Measurements from ENCODE around the gene UST.
A peak's percentile ranks its signal among the peaks of the same experiment; 100 is the strongest.

Gene UST

DNA sequence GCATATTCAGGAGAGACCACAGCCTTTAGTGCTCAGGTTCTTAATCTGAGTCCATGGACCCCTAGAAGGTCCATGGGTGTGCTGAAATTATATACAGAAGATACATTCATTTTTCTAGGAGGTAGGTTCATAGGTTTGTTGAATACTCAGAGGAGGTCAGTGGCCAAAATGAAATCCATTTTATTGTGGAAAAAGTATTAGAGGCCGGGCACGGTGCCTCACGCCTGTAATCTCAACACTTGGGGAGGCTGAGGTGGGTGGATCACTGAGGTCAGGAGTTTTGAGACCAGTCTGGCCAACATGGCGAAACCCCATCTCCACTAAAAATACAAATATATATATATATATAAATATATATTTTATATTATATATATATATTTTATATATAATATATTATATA lies 9.0 kb upstream of the UST start:
- no peaks in the 10 kb centered on the region for H3K36me3 ChIP-seq (replicated peaks)
- no peak for DNase-seq
- no peaks in the 10 kb centered on the region for H3K27me3 ChIP-seq (replicated peaks)
- no peak for TF ChIP-seq CTCF (IDR thresholded peaks at IDR 0.05; ENCODE audit: low read depth, low read length, missing control alignments)
- H3K27ac ChIP-seq: no peak overlapping the region
- in situ Hi-C loops (cut with HindIII; ENCODE audit: low pct_ligation_motif_present, low sequenced_read_pairs): no loop called here
- no peak overlapping the region for H3K4me3 ChIP-seq (ENCODE audit: low read depth, low read length)

DNA sequence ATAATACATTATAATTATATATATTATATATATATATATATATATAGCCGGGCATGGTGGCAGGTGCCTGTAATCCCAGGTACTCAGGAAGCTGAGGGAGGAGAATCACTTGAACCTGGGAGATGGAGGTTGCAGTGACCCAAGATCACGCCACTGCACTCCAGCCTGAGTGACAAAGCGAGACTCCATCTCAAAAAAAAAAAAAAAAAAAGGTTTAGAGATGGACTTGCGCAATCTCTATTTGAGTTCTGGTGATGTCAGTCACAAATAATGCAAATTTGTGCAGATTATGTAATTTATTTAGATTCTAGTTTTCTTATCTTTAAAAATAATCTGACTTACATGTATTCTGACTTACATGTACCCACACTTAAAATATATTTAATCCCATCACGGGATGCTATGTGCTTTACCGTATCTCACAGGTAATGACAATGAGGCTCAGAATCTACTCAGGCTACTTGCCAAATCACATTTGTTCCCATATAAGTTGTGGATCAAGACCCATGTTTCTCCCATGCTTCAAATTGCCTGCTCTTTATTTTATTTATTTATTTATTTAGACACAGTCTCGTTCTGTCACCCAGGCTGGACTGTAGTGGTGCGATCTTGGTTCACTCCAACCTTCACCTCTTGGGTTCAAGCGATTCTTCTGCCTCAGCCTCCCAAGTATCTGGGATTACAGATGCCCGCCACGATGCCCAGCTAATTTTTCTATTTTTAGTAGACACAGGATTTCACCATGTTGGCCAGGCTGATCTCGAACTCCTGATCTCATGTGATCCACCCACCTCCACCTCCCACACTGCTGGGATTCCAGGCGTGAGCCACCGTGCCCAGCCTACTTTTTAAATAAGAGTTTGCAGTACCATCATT lies 7.6 kb upstream of the UST start:
- no peak for DNase-seq
- no peak overlapping the region for H3K4me3 ChIP-seq (ENCODE audit: low read depth, low read length)
- H3K27ac ChIP-seq: no peak overlapping the region
- in situ Hi-C loops (cut with HindIII; ENCODE audit: low pct_ligation_motif_present, low sequenced_read_pairs): no loop called here
- no peaks in the 10 kb centered on the region for H3K36me3 ChIP-seq (replicated peaks)
- no peaks in the 10 kb centered on the region for H3K27me3 ChIP-seq (replicated peaks)
- no peak for TF ChIP-seq CTCF (IDR thresholded peaks at IDR 0.05; ENCODE audit: low read depth, low read length, missing control alignments)

DNA sequence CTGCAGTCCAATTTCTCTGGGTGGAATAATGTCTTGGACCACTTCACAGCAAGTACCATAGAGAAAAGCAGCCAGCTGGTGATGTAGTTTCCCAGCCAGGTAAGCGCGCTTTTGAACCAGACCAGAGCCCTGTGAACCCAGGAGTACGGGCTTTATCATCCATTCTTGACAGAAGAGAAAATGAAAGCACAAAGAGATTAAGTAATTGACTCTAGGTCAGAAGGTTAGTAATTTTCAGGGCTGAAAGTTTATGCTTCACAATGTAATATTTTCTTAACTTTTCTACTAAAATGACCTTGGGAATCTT lies 7.1 kb upstream of the UST start:
- H3K36me3 ChIP-seq (replicated peaks): no peaks in the 10 kb centered on the region
- H3K4me3 ChIP-seq (ENCODE audit: low read depth, low read length): no peak overlapping the region
- DNase-seq: no peak
- no peak for TF ChIP-seq CTCF (IDR thresholded peaks at IDR 0.05; ENCODE audit: low read depth, low read length, missing control alignments)
- H3K27me3 ChIP-seq (replicated peaks): no peaks in the 10 kb centered on the region
- in situ Hi-C loops (cut with HindIII; ENCODE audit: low pct_ligation_motif_present, low sequenced_read_pairs): no loop called here
- no peak overlapping the region for H3K27ac ChIP-seq

GRCh38 chr6:148743476-148743875 lies 3.4 kb upstream of the UST start:
- Histone ChIP-seq H3K27ac (no peak overlapping the region), H3K36me3 (replicated peaks) (no peaks in the 10 kb centered on the region), H3K27me3 (replicated peaks) (no peaks in the 10 kb centered on the region), H3K4me3 (ENCODE audit: low read depth, low read length) (no peak overlapping the region)
- no peak for TF ChIP-seq CTCF (IDR thresholded peaks at IDR 0.05; ENCODE audit: low read depth, low read length, missing control alignments)
- no peak for DNase-seq
- in situ Hi-C loops (cut with HindIII; ENCODE audit: low pct_ligation_motif_present, low sequenced_read_pairs): no loop called here

DNA sequence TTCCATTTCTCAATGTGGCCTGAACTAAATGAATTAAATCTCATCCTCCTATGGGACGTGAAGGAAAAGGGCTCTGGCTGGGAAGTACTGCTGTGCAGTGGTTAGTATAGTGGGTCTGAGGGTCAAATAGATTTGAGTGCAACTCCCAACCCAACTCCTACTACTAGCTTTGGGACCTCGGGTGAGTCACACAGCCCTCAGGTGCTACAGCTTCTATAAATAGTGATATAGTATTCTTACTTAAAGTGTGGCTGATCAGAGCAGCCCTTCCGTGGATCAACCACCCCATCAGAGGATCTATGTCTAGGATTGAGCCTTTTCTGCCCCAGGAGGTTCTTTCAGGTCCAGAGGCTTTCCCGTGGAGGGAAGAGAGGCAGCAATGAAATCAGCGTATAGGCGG lies 904 bp upstream of the UST start:
- Histone ChIP-seq H3K36me3 (replicated peaks) (no peaks in the 10 kb centered on the region), H3K4me3 (ENCODE audit: low read depth, low read length) (peak overlapping the region; percentile 70), H3K27me3 (replicated peaks) (no peaks in the 10 kb centered on the region), H3K27ac (no peak overlapping the region)
- TF ChIP-seq CTCF (IDR thresholded peaks at IDR 0.05; ENCODE audit: low read depth, low read length, missing control alignments): no peak
- no peak for DNase-seq
- in situ Hi-C loops (cut with HindIII; ENCODE audit: low pct_ligation_motif_present, low sequenced_read_pairs): no loop called here

DNA sequence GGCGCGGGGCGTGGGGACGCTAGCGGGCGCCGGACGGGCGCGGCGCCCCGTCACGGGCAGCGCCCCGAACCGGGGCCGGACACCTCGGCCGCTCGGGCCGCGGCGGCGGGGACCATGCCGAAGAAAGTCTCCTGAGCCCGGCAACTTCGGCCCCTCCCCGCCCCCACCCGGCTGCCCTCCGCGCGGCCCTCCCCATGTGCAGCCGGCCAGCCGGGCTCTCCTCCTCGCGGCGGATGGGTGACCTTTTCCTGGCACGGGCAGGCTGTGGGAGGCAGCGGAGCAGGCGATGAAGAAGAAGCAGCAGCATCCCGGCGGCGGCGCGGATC lies 278 bp downstream of the UST start:
- H3K27ac ChIP-seq: peak overlapping the region; percentile 47
- in situ Hi-C loops (cut with HindIII; ENCODE audit: low pct_ligation_motif_present, low sequenced_read_pairs): no loop called here
- H3K27me3 ChIP-seq (replicated peaks): no peaks in the 10 kb centered on the region
- TF ChIP-seq CTCF (IDR thresholded peaks at IDR 0.05; ENCODE audit: low read depth, low read length, missing control alignments): no peak
- peak overlapping the region; percentile 70 for H3K4me3 ChIP-seq (ENCODE audit: low read depth, low read length)
- DNase-seq: no peak
- H3K36me3 ChIP-seq (replicated peaks): no peaks in the 10 kb centered on the region
